Measurements from ENCODE around the gene XRCC6. TPM values are rescaled to one million over a fixed set of nuclear protein-coding genes. Genes with fewer than 3 reads are reported as not detected.

The XRCC6 gene
- total and polyA plus RNA-seq, 12 donors = 122 to 498 (median 240) TPM

- peaks cover 0 to 54% of the 10 kb centered on the region in 2 donors for H3K36me3 ChIP-seq (replicated peaks in 1 of 2)
- WGBS, 4 donors = 69 to 92% (median 85%) methylated on average over 4 of the region's 4 CpGs
Measured at GRCh38 chr22:41603873-41604332, 17.2 kb upstream of the XRCC6 start.

GRCh38 chr22:41608386-41608785 is 12.7 kb upstream of the XRCC6 start:
- no peak for DNase-seq
- no peaks in the 10 kb centered on the region for H3K4me1 ChIP-seq (replicated peaks in 1 of 2)
- intact Hi-C loops (cut with DNase I) = no loop called here
- H3K36me3 ChIP-seq (replicated peaks in 1 of 2) = peaks cover 0 to 24% of the 10 kb centered on the region in 2 donors
- H3K9me3 ChIP-seq (replicated peaks in 1 of 3) = no peaks in the 10 kb centered on the region
- TF ChIP-seq CTCF (IDR thresholded peaks at IDR 0.05) (no peak), POLR2A (IDR thresholded peaks at IDR 0.05) (no peak)
- no peak overlapping the region for H3K27ac ChIP-seq
- H3K4me3 ChIP-seq = no peak overlapping the region
- H3K27me3 ChIP-seq = no peaks in the 10 kb centered on the region
- 94 to 98% (median 97%) methylated on average over 3 of the region's 3 CpGs for WGBS, 4 donors

More at GRCh38 chr22:41603873-41604332, 17.2 kb upstream of the XRCC6 start:
- Histone ChIP-seq H3K4me3 (no peak overlapping the region), H3K27ac (no peak overlapping the region), H3K27me3 (no peaks in the 10 kb centered on the region), H3K4me1 (replicated peaks in 1 of 2) (no peaks in the 10 kb centered on the region), H3K9me3 (replicated peaks in 1 of 3) (no peaks in the 10 kb centered on the region)
- DNase-seq = no peak
- intact Hi-C loops (cut with DNase I) = no loop called here
- TF ChIP-seq POLR2A (IDR thresholded peaks at IDR 0.05) (no peak), CTCF (IDR thresholded peaks at IDR 0.05) (no peak)

GRCh38 chr22:41612603-41613306 is 8.3 kb upstream of the XRCC6 start:
- WGBS, 4 donors = 76 to 85% (median 80%) methylated on average over 6 of the region's 6 CpGs
- intact Hi-C loops (cut with DNase I) = no loop called here
- Histone ChIP-seq H3K36me3 (replicated peaks in 1 of 2) (no peaks in the 10 kb centered on the region), H3K9me3 (replicated peaks in 1 of 3) (no peaks in the 10 kb centered on the region), H3K4me3 (no peak overlapping the region), H3K4me1 (replicated peaks in 1 of 2) (peaks cover 0 to 9% of the 10 kb centered on the region in 2 donors), H3K27me3 (no peaks in the 10 kb centered on the region), H3K27ac (no peak overlapping the region)
- no peak for TF ChIP-seq CTCF (IDR thresholded peaks at IDR 0.05)
- no peak for TF ChIP-seq POLR2A (IDR thresholded peaks at IDR 0.05)
- DNase-seq = no peak

- Histone ChIP-seq H3K27me3 (no peaks in the 10 kb centered on the region), H3K4me3 (no peak overlapping the region), H3K4me1 (replicated peaks in 1 of 2) (peaks cover 0 to 9% of the 10 kb centered on the region in 2 donors), H3K9me3 (replicated peaks in 1 of 3) (no peaks in the 10 kb centered on the region), H3K36me3 (replicated peaks in 1 of 2) (no peaks in the 10 kb centered on the region), H3K27ac (no peak overlapping the region)
- intact Hi-C loops (cut with DNase I) = no loop called here
- DNase-seq = no peak
- no peak for TF ChIP-seq CTCF (IDR thresholded peaks at IDR 0.05)
- WGBS, 4 donors = 89 to 96% (median 92%) methylated on average over 2 of the region's 2 CpGs
Measured at GRCh38 chr22:41613456-41613855, 7.6 kb upstream of the XRCC6 start.

Data from adrenal gland (tissue), 12 donors.